GM21367 (cell line): ENCODE measurements around the gene CABLES1.
"Not testable (repeated sequence)": the region's sequence is repeated elsewhere in the genome, so short reads cannot be mapped to it uniquely, and the experiment has no call there.

Experiments
- ATAC-seq: cut with Tn5 transposase; IDR thresholded peaks from one replicate; pipeline ENCODE4 v1.9.1; 2021; ENCODE audit not compliant: unreplicated experiment

CABLES1 gene

GRCh38 chr18:23141104-23141999 lies 6.1 kb downstream of the CABLES1 start:
- no peak for ATAC-seq

GRCh38 chr18:23142251-23142929 lies 7.1 kb downstream of the CABLES1 start:
- no peak for ATAC-seq

- no peak for ATAC-seq
Observed at GRCh38 chr18:23143016-23143814, 7.9 kb downstream of the CABLES1 start.

GRCh38 chr18:23143815-23144261 lies 8.6 kb downstream of the CABLES1 start:
- ATAC-seq = no peak

GRCh38 chr18:23144640-23145039 lies 9.4 kb downstream of the CABLES1 start:
- no peak for ATAC-seq

GRCh38 chr18:23145621-23146020 lies 10.3 kb downstream of the CABLES1 start:
- ATAC-seq = no peak

- no peak for ATAC-seq
Observed at GRCh38 chr18:23146861-23147469, 11.7 kb downstream of the CABLES1 start.

GRCh38 chr18:23148382-23148781 lies 13.1 kb downstream of the CABLES1 start:
- no peak for ATAC-seq

- ATAC-seq = no peak
Observed at GRCh38 chr18:23149570-23149969, 14.3 kb downstream of the CABLES1 start.

GRCh38 chr18:23151414-23152099 lies 16.3 kb downstream of the CABLES1 start:
- ATAC-seq = no peak

- no peak for ATAC-seq
Observed at GRCh38 chr18:23154030-23154429, 18.7 kb downstream of the CABLES1 start.

- no peak for ATAC-seq
Observed at GRCh38 chr18:23154823-23155500, 19.7 kb downstream of the CABLES1 start.

GRCh38 chr18:23155537-23155936 lies 20.3 kb downstream of the CABLES1 start:
- ATAC-seq = no peak

GRCh38 chr18:23156134-23156533 lies 20.8 kb downstream of the CABLES1 start:
- no peak for ATAC-seq

- ATAC-seq = no peak
Observed at GRCh38 chr18:23158058-23158457, 22.8 kb downstream of the CABLES1 start.

GRCh38 chr18:23158884-23159283 lies 23.6 kb downstream of the CABLES1 start:
- not testable (repeated sequence) for ATAC-seq

GRCh38 chr18:23159344-23159743 lies 24.1 kb downstream of the CABLES1 start:
- no peak for ATAC-seq

- no peak for ATAC-seq
Observed at GRCh38 chr18:23162473-23162872, 27.2 kb downstream of the CABLES1 start.

GRCh38 chr18:23163786-23164533 lies 28.7 kb downstream of the CABLES1 start:
- no peak for ATAC-seq
